WTC11 (cell line): Measurements from ENCODE around the gene PFDN1. TPM values are rescaled to one million over a fixed set of nuclear protein-coding genes. Genes with fewer than 3 reads are reported as not detected.

Source experiments
- ATAC-seq: fragments of 200-7000 bp; cut with Tn5 transposase; 2 replicates; pipeline ENCODE4 v1.10.0; 2021; ENCODE audit warnings: mild to moderate bottlenecking, moderate library complexity
- CTCF ChIA-PET: fragments of 300-600 bp; sonication (Branson Sonifier 250); formaldehyde crosslinking; loops from one replicate; lab custom pipeline; 2021; ENCODE audit warnings: antibody characterized with exemption; lab: Charles Lee
- POLR2A ChIA-PET: fragments of 350-600 bp; sonication (Branson Sonifier 250); formaldehyde crosslinking; loops from one replicate; lab custom pipeline; 2021; ENCODE audit warnings: antibody characterized with exemption; lab: Charles Lee
- DNase-seq: peaks from one replicate; pipeline ENCODE4 v3.0.0; 2021; ENCODE audit warnings: low spot score
- H3K27ac Mint-ChIP-seq: 2 replicates; pipeline ENCODE4 v1.8.0; 2021; ENCODE audit warnings: mixed read lengths
- H3K27me3 Mint-ChIP-seq: 2 replicates; pipeline ENCODE4 v1.8.0; 2021; ENCODE audit warnings: low read depth, mild to moderate bottlenecking, moderate library complexity, mixed read lengths
- H3K36me3 Mint-ChIP-seq: 2 replicates; pipeline ENCODE4 v1.8.0; 2021; ENCODE audit warnings: mixed read lengths
- H3K4me1 Mint-ChIP-seq: 2 replicates; pipeline ENCODE4 v1.8.0; 2022; ENCODE audit warnings: mixed read lengths
- H3K4me3 Mint-ChIP-seq: 2 replicates; pipeline ENCODE4 v1.8.0; 2021; ENCODE audit warnings: mild to moderate bottlenecking, moderate library complexity, mixed read lengths
- H3K9me3 Mint-ChIP-seq: 2 replicates; pipeline ENCODE4 v1.8.0; 2021; ENCODE audit warnings: mixed read lengths
- AFF4 ChIP-seq: sonication (generic); formaldehyde crosslinking; IDR thresholded peaks from 2 replicates; pipeline ENCODE4 v1.8.1; 2023; ENCODE audit warnings: mild to moderate bottlenecking, missing genetic modification reagents, borderline replicate concordance
- E2F5 ChIP-seq: sonication (generic); formaldehyde crosslinking; IDR thresholded peaks from 2 replicates; pipeline ENCODE4 v1.8.1; 2022; ENCODE audit warnings: mild to moderate bottlenecking, moderate library complexity, missing genetic modification reagents
- total RNA-seq: library from RNA; stranded (reverse); gene quantifications from 3 replicates; pipeline ENCODE4 v1.2.3, GENCODE V29; 2021
- TF ChIP-seq, protein P1 (sequence below): sonication (generic); formaldehyde crosslinking; IDR thresholded peaks from 2 replicates; pipeline ENCODE4 v1.8.0; 2022; ENCODE audit warnings: mild to moderate bottlenecking, missing genetic modification reagents
- TF ChIP-seq, protein P2 (sequence below): sonication (generic); formaldehyde crosslinking; IDR thresholded peaks from 2 replicates; pipeline ENCODE4 v1.8.1; 2023; ENCODE audit warnings: mild to moderate bottlenecking, missing genetic modification reagents
- TF ChIP-seq, protein P3 (sequence below): sonication (generic); formaldehyde crosslinking; IDR thresholded peaks from 2 replicates; pipeline ENCODE4 v1.8.1; 2022; ENCODE audit warnings: low read depth, mild to moderate bottlenecking, moderate library complexity, missing genetic modification reagents, borderline replicate concordance
- TF ChIP-seq, protein P4 (sequence below): fragments of 250-450 bp; sonication (Bioruptor Pico); IDR thresholded peaks from 2 replicates; pipeline ENCODE4 v1.8.0; 2021; ENCODE audit warnings: mild to moderate bottlenecking
- TF ChIP-seq, protein P5 (sequence below): sonication (generic); formaldehyde crosslinking; IDR thresholded peaks from 2 replicates; pipeline ENCODE4 v1.8.0; 2022; ENCODE audit warnings: missing genetic modification reagents

PFDN1 gene
- total RNA-seq, 1 experiment from 2014 or later: 44.1 TPM

DNA sequence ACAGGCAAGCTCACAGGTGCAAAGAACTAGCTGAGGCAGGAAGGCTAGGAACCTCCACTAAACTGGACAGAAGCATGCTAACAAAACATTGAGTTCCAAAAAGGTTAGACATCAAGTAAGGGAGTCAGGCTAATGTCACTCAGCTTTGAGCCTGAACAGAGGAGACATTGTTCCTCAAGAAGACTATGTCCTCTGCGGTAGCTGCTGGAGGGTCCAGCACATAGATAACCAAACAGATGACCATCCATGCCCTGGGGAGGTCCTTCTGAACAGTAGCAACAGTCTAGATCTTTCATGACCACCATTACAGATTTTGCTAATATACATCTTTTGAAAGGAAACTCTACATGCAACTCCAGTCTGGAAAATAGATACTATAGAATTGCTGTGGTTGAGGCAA is 70.2 kb downstream of the PFDN1 start (continued):
- TF ChIP-seq E2F5 (CRISPR knock-in tag): no peak
- TF ChIP-seq, protein P1, sequence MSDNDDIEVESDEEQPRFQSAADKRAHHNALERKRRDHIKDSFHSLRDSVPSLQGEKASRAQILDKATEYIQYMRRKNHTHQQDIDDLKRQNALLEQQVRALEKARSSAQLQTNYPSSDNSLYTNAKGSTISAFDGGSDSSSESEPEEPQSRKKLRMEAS: no peak
- no peak for TF ChIP-seq AFF4 (CRISPR knock-in tag)
- TF ChIP-seq, protein P2, sequence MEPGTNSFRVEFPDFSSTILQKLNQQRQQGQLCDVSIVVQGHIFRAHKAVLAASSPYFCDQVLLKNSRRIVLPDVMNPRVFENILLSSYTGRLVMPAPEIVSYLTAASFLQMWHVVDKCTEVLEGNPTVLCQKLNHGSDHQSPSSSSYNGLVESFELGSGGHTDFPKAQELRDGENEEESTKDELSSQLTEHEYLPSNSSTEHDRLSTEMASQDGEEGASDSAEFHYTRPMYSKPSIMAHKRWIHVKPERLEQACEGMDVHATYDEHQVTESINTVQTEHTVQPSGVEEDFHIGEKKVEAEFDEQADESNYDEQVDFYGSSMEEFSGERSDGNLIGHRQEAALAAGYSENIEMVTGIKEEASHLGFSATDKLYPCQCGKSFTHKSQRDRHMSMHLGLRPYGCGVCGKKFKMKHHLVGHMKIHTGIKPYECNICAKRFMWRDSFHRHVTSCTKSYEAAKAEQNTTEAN (CRISPR knock-in tag): no peak

- CTCF ChIA-PET: interaction anchor here (1.2 to 5.2 kb wide), 4 partner anchors 11 to 128 kb away, joined by 3 to 39 read pairs (median 7); partner anchors contain the start of gene HBEGF
Measured at GRCh38 chr5:140230373-140230772, 72.5 kb downstream of the PFDN1 start.

GRCh38 chr5:140228364-140228837 is 74.5 kb downstream of the PFDN1 start:
- ChIA-PET CTCF (interaction anchor here (2.0 to 5.2 kb wide), 4 partner anchors 13 to 118 kb away, joined by 6 to 39 read pairs (median 16); partner anchors contain the start of gene HBEGF), POLR2A (no interaction called here)
- Mint-ChIP-seq H3K9me3 (no peaks in the 10 kb centered on the region), H3K4me1 (no peaks in the 10 kb centered on the region), H3K27me3 (no peaks in the 10 kb centered on the region), H3K4me3 (no peak overlapping the region), H3K36me3 (no peaks in the 10 kb centered on the region), H3K27ac (no peak overlapping the region)
- TF ChIP-seq, protein P3, sequence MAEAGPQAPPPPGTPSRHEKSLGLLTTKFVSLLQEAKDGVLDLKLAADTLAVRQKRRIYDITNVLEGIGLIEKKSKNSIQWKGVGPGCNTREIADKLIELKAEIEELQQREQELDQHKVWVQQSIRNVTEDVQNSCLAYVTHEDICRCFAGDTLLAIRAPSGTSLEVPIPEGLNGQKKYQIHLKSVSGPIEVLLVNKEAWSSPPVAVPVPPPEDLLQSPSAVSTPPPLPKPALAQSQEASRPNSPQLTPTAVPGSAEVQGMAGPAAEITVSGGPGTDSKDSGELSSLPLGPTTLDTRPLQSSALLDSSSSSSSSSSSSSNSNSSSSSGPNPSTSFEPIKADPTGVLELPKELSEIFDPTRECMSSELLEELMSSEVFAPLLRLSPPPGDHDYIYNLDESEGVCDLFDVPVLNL (CRISPR knock-in tag): no peak
- ATAC-seq (no peak), DNase-seq (no peak)

More at GRCh38 chr5:140230373-140230772, 72.5 kb downstream of the PFDN1 start:
- TF ChIP-seq, protein P2 (CRISPR knock-in tag): no peak
- TF ChIP-seq, protein P4, sequence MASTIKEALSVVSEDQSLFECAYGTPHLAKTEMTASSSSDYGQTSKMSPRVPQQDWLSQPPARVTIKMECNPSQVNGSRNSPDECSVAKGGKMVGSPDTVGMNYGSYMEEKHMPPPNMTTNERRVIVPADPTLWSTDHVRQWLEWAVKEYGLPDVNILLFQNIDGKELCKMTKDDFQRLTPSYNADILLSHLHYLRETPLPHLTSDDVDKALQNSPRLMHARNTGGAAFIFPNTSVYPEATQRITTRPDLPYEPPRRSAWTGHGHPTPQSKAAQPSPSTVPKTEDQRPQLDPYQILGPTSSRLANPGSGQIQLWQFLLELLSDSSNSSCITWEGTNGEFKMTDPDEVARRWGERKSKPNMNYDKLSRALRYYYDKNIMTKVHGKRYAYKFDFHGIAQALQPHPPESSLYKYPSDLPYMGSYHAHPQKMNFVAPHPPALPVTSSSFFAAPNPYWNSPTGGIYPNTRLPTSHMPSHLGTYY (CRISPR knock-in tag): no peak
- TF ChIP-seq, all 79 proteins: peak for 0
- no peak for ATAC-seq
- no peaks in the 10 kb centered on the region for H3K36me3 Mint-ChIP-seq
- POLR2A ChIA-PET: no interaction called here
- H3K4me3 Mint-ChIP-seq: no peak overlapping the region
- H3K27me3 Mint-ChIP-seq: no peaks in the 10 kb centered on the region
- H3K9me3 Mint-ChIP-seq: no peaks in the 10 kb centered on the region
- no peak overlapping the region for H3K27ac Mint-ChIP-seq
- DNase-seq: no peak
- no peaks in the 10 kb centered on the region for H3K4me1 Mint-ChIP-seq

GRCh38 chr5:140227046-140227445 is 75.9 kb downstream of the PFDN1 start:
- POLR2A ChIA-PET: no interaction called here
- H3K4me3 Mint-ChIP-seq: no peak overlapping the region
- CTCF ChIA-PET: interaction anchor here (0.6 to 2.7 kb wide), 18 partner anchors 9 to 258 kb away, joined by 3 to 24 read pairs (median 4); partner anchors contain the start of genes CYSTM1 and HBEGF
- no peaks in the 10 kb centered on the region for H3K9me3 Mint-ChIP-seq
- H3K36me3 Mint-ChIP-seq: no peaks in the 10 kb centered on the region
- no peak for DNase-seq
- H3K27ac Mint-ChIP-seq: no peak overlapping the region
- no peaks in the 10 kb centered on the region for H3K4me1 Mint-ChIP-seq
- H3K27me3 Mint-ChIP-seq: no peaks in the 10 kb centered on the region
- ATAC-seq: peak; percentile 73
- TF ChIP-seq, protein P5, sequence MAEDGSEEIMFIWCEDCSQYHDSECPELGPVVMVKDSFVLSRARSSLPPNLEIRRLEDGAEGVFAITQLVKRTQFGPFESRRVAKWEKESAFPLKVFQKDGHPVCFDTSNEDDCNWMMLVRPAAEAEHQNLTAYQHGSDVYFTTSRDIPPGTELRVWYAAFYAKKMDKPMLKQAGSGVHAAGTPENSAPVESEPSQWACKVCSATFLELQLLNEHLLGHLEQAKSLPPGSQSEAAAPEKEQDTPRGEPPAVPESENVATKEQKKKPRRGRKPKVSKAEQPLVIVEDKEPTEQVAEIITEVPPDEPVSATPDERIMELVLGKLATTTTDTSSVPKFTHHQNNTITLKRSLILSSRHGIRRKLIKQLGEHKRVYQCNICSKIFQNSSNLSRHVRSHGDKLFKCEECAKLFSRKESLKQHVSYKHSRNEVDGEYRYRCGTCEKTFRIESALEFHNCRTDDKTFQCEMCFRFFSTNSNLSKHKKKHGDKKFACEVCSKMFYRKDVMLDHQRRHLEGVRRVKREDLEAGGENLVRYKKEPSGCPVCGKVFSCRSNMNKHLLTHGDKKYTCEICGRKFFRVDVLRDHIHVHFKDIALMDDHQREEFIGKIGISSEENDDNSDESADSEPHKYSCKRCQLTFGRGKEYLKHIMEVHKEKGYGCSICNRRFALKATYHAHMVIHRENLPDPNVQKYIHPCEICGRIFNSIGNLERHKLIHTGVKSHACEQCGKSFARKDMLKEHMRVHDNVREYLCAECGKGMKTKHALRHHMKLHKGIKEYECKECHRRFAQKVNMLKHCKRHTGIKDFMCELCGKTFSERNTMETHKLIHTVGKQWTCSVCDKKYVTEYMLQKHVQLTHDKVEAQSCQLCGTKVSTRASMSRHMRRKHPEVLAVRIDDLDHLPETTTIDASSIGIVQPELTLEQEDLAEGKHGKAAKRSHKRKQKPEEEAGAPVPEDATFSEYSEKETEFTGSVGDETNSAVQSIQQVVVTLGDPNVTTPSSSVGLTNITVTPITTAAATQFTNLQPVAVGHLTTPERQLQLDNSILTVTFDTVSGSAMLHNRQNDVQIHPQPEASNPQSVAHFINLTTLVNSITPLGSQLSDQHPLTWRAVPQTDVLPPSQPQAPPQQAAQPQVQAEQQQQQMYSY: no peak
